ENCODE measurements around the gene SECISBP2.

The SECISBP2 gene

GRCh38 chr9:89383721-89384300 lies 65.5 kb downstream of the SECISBP2 start:
- no peak for DNase-seq

DNA sequence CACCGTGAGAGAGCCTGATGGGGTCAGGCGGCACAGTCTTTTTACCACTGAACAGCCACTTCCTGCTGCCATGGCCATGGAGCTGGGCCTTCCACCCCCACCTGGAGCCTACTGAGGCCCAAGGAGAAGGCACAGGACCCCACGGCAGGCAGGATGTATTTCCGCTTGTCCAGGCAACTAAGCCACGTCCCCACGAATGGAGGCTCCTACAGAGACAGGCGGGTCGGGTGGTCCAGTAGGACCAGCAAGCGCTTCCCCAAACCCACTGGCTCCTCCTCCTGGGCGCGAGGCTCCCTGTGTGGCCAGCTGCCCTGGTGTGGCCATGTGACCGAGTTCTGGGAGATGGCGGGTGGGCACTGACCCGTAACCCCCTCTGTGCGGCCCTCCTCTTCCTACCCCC lies 66.5 kb downstream of the SECISBP2 start:
- no peak for DNase-seq

DNA sequence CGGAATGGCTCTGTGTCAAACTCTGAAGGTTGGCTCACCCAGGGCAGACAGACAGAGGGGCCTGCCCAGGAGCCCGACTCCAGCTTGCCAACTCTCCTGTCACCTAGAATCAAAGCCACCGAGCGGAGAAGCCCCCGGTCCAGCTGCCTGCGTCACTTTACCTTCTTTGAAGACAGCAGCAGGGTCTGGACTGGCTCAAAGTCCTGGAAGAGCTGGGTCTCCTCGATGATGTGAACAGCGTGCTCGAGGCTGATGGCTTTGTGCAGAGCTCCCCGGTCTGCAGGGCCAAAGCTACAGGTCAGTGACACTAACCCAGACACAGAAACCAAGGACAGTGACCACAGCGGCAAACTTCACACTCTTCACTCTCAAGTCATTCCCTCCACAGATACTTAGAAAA lies 67.9 kb downstream of the SECISBP2 start:
- no peak for DNase-seq

DNA sequence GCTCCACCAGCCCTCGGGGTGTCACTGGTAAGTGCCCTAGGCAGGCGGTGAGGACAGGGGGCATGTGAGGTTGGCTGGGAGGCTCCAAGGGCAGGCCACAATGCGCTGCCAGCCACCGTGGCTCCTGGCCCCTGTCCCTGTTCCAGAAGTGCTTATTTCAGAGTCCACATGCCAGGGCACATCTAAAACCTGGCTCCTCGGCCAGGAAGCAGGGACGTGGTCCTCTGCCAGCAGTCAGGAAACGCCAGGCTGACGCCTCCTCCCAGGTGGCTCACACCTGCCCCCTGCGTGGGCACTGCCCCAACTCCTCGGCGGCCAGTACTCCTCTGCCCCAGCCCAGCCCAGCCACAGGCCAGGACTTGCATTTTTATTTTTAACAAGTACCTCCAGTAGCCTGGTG lies 68.5 kb downstream of the SECISBP2 start:
- DNase-seq, result no peak

GRCh38 chr9:89387197-89387849 lies 69.0 kb downstream of the SECISBP2 start:
- no peak for DNase-seq

- DNase-seq, result peak; percentile 95
Observed at GRCh38 chr9:89388084-89388867, 70.0 kb downstream of the SECISBP2 start.

DNA sequence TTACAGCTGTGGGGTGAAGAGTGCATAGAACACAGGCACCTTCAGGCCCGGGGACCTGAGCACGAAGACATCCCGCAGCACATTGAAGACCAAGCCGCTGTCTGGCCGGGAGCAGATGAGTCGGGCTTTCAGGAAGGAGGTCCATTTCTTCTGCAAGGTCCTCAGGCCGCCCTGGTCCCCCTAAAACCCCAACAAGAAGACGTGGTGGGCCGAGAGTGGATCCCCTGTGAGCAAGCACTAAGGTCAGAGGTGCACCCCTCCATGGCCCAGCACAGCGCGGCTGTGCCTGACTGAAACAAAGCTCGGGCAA lies 70.5 kb downstream of the SECISBP2 start:
- DNase-seq, result no peak

DNA sequence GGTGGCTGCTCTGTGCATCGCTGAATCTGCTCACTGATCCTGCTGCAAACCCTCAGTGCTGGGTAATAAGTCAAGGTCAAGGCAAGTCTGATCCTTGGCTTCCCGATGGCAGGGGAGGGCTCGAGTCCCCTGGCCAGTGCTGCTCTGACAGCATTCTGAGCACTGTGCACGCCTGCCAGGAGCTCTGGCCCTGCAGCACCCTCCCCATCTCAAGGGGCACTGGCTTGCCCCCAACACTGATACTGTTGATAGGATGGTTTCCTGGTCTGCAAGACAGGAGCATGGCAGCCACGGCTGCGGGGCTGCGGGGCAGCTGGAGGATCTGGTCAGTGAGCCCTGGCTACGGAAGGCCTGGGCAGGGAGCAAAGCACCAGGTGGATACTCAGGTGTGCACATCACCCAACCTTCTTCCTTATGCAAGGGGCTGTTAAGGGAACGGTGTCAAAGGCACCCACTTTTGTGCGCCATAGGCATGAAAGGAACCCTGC lies 71.8 kb downstream of the SECISBP2 start:
- DNase-seq, result no peak

- DNase-seq, result no peak
Observed at GRCh38 chr9:89390578-89391116, 72.3 kb downstream of the SECISBP2 start.

- no peak for DNase-seq
Observed at GRCh38 chr9:89391585-89391984, 73.3 kb downstream of the SECISBP2 start.

- DNase-seq, result no peak
Observed at GRCh38 chr9:89394412-89394811, 76.1 kb downstream of the SECISBP2 start.

- no peak for DNase-seq
Observed at GRCh38 chr9:89395931-89396710, 77.8 kb downstream of the SECISBP2 start.

DNA sequence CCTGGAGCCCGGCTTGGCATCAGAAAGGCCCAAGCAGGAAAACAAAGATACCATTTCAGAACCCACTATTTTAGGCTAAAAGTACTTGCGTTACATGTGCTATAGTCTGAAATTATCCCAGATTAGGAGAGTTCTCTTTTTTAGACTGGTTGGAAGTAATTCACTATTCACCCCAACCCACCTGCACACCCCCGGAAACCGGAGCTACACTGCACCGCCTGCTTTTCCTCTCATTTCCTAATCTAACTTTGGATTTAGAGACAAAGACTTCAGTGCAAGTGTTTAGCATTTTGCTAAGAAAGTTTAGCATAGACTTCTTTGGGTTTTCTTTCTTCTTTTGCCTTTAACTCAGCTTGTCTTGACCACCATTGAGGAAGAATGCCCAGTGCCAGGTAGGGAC lies 79.2 kb downstream of the SECISBP2 start:
- no peak for DNase-seq

DNA sequence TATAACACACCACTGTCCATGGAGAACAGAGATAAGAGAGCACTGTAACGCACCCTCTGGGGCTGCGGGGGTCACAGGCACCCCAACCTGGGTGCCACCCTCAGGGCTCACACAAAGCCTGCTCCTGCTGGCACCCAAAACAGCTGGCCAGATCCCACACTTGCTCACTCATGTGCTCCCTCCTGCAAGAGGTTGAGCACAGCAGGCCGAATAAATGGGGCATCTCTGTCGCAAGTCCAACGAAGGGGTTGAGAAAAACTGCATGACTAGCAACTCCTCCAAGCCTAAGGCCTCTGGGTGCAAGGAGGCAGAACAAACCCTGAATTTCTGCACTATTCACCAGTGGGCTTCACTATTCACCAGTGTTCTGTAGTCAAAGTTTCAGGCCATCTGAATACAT lies 80.3 kb downstream of the SECISBP2 start:
- DNase-seq, result peak; percentile 5

- DNase-seq, result peak; percentile 96
Observed at GRCh38 chr9:89400403-89401116, 82.3 kb downstream of the SECISBP2 start.

DNA sequence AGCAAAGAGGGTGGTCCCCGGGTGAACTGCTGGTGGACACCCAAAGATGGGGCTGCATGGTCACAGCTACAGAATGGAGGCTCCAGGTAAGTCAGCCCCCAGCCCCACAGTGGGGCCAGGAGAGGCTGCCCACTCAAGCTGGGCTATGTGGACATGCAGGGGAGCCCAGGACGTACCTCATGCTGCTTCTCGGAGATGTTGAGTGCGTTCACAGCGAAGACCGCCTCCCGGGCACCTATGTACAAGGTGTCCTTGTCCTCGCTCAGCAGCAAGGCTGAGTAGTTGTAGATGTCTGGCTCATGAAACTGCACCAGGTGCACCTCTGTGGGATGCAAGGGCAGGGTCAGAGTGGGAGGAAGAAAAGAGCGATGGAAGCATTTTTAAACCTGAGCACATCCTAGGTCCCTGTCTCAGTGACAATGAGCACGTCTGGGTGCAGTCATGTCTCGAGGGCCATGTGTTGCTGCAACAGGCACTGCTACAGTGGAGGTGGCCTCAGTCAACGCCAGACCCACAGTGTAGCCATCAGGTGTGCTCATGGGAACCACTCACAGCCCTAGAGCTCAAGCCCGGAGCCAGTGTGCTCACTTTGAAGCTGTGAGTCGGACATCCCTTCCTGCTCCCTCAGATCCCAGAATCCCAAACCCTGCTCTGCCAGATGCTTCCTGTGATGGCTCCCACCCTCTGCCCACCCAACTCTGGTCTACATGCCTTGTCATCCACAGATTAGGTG lies 84.6 kb downstream of the SECISBP2 start:
- DNase-seq, result no peak

- no peak for DNase-seq
Observed at GRCh38 chr9:89404074-89404473, 85.8 kb downstream of the SECISBP2 start.

- DNase-seq, result peak; percentile 78
Observed at GRCh38 chr9:89405826-89406225, 87.5 kb downstream of the SECISBP2 start.

GRCh38 chr9:89407070-89407469 lies 88.8 kb downstream of the SECISBP2 start:
- DNase-seq, result no peak

DNA sequence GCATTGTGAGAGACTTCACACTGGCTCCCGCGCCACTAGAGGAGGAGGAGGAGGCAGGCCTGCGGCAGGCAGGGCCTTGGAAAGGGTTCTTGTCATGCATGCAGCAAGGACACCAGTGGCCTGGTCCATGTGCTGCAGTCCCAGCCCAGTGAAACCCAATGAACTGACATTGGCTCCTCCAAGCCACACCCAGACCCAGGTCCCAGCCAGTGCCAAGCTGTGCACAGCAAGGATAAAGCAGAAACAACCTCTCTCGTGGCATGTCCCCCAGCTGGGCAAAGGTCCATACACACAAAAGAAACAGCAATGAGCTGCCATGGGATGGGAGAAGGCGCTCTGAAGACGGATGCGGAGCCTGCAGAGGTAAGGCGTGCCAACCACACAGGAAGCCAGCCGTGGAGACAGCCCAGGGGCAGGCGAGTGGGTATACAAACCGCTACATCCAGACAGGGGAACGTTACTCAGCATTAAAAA lies 90.4 kb downstream of the SECISBP2 start:
- DNase-seq, result no peak

All from MV-4-11 (cell line).